ENCODE data around the gene TRMU. TPM values are rescaled to one million over a fixed set of nuclear protein-coding genes. Genes with fewer than 3 reads are reported as not detected.

The TRMU gene
- total and polyA plus RNA-seq, 5 donors from 2014 or later, result 11.0 to 63.3 (median 17.1) TPM

- H3K27me3 Mint-ChIP-seq, result no peaks in the 10 kb centered on the region
- H3K27ac Mint-ChIP-seq, result no peak overlapping the region
- H3K9me3 Mint-ChIP-seq, result no peaks in the 10 kb centered on the region
- DNase-seq (no peak), ATAC-seq (ENCODE audit: low read depth in 2 of 2) (no peak)
- H3K27ac ChIP-seq (ENCODE audit: insufficient read depth, low read length, poor library complexity, severe bottlenecking), result no peak overlapping the region
- no peaks in the 10 kb centered on the region for H3K36me3 ChIP-seq (ENCODE audit: control insufficient read depth, insufficient read depth, low read length)
- no peak overlapping the region for H3K4me3 ChIP-seq (ENCODE audit: low read depth, low read length)
- no peaks in the 10 kb centered on the region for H3K27me3 ChIP-seq (ENCODE audit: control insufficient read depth, insufficient read depth, low read length)
- no peaks in the 10 kb centered on the region for H3K4me1 ChIP-seq (ENCODE audit: control insufficient read depth, insufficient read depth, low read length, poor library complexity, severe bottlenecking)
- H3K9me3 ChIP-seq (ENCODE audit: control insufficient read depth in 2 of 2, low read length in 2 of 2), result no peaks in the 10 kb centered on the region
- H3K4me1 Mint-ChIP-seq, result peaks cover 0 to 10% (median 0%) of the 10 kb centered on the region in 4 donors
- H3K36me3 Mint-ChIP-seq, result no peaks in the 10 kb centered on the region
- no peak overlapping the region for H3K4me3 Mint-ChIP-seq
Measured at GRCh38 chr22:46320166-46320710, 15.3 kb upstream of the TRMU start.

- DNase-seq (no peak), ATAC-seq (ENCODE audit: low read depth in 2 of 2) (no peak)
- Mint-ChIP-seq H3K27me3 (no peaks in the 10 kb centered on the region), H3K4me1 (peaks cover 0 to 6% (median 0%) of the 10 kb centered on the region in 4 donors), H3K9me3 (no peaks in the 10 kb centered on the region), H3K27ac (peak overlapping the region in 1 of 3 donors; percentile 20), H3K4me3 (no peak overlapping the region), H3K36me3 (no peaks in the 10 kb centered on the region)
- no peaks in the 10 kb centered on the region for H3K9me3 ChIP-seq (ENCODE audit: control insufficient read depth in 2 of 2, low read length in 2 of 2)
- H3K27ac ChIP-seq (ENCODE audit: insufficient read depth, low read length, poor library complexity, severe bottlenecking), result no peak overlapping the region
- H3K4me1 ChIP-seq (ENCODE audit: control insufficient read depth, insufficient read depth, low read length, poor library complexity, severe bottlenecking), result no peaks in the 10 kb centered on the region
- no peaks in the 10 kb centered on the region for H3K27me3 ChIP-seq (ENCODE audit: control insufficient read depth, insufficient read depth, low read length)
- H3K36me3 ChIP-seq (ENCODE audit: control insufficient read depth, insufficient read depth, low read length), result no peaks in the 10 kb centered on the region
- no peak overlapping the region for H3K4me3 ChIP-seq (ENCODE audit: low read depth, low read length)
Measured at GRCh38 chr22:46320716-46321386, 14.7 kb upstream of the TRMU start.

DNA sequence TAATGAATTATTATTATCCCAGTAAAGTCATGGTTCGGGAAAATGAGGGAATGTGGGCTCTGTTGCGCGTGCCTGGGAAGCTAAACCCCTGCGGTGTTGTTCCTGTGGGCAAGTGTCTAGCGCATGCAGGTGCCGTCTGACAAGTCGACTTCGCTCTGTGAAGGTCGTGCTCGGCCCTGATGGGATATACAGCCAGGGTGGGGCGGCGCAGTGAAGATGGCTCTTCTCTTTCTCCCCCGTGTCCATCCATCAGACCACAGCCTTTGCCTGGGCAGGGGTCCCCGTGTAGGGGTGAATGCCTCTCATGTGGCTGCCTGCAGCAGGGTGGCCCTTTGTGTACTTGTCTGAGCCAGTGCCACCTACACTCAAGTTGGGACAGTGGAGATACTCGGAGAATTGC, 12.8 kb upstream of the TRMU start:
- ATAC-seq (ENCODE audit: low read depth in 2 of 2) (no peak), DNase-seq (no peak)
- no peaks in the 10 kb centered on the region for H3K36me3 Mint-ChIP-seq
- H3K27ac Mint-ChIP-seq, result no peak overlapping the region
- Histone ChIP-seq H3K27ac (ENCODE audit: insufficient read depth, low read length, poor library complexity, severe bottlenecking) (no peak overlapping the region), H3K27me3 (ENCODE audit: control insufficient read depth, insufficient read depth, low read length) (no peaks in the 10 kb centered on the region), H3K9me3 (ENCODE audit: control insufficient read depth in 2 of 2, low read length in 2 of 2) (no peaks in the 10 kb centered on the region), H3K36me3 (ENCODE audit: control insufficient read depth, insufficient read depth, low read length) (no peaks in the 10 kb centered on the region), H3K4me1 (ENCODE audit: control insufficient read depth, insufficient read depth, low read length, poor library complexity, severe bottlenecking) (no peaks in the 10 kb centered on the region), H3K4me3 (ENCODE audit: low read depth, low read length) (no peak overlapping the region)
- no peaks in the 10 kb centered on the region for H3K9me3 Mint-ChIP-seq
- H3K4me1 Mint-ChIP-seq, result no peaks in the 10 kb centered on the region
- no peaks in the 10 kb centered on the region for H3K27me3 Mint-ChIP-seq
- H3K4me3 Mint-ChIP-seq, result no peak overlapping the region

GRCh38 chr22:46323162-46323561, 12.4 kb upstream of the TRMU start:
- H3K4me1 ChIP-seq (ENCODE audit: control insufficient read depth, insufficient read depth, low read length, poor library complexity, severe bottlenecking), result no peaks in the 10 kb centered on the region
- no peaks in the 10 kb centered on the region for H3K36me3 Mint-ChIP-seq
- no peak overlapping the region for H3K27ac ChIP-seq (ENCODE audit: insufficient read depth, low read length, poor library complexity, severe bottlenecking)
- DNase-seq, result no peak
- no peaks in the 10 kb centered on the region for H3K27me3 ChIP-seq (ENCODE audit: control insufficient read depth, insufficient read depth, low read length)
- no peaks in the 10 kb centered on the region for H3K27me3 Mint-ChIP-seq
- H3K9me3 ChIP-seq (ENCODE audit: control insufficient read depth in 2 of 2, low read length in 2 of 2), result no peaks in the 10 kb centered on the region
- ATAC-seq (ENCODE audit: low read depth in 2 of 2), result no peak
- H3K4me1 Mint-ChIP-seq, result no peaks in the 10 kb centered on the region
- no peaks in the 10 kb centered on the region for H3K9me3 Mint-ChIP-seq
- no peak overlapping the region for H3K4me3 ChIP-seq (ENCODE audit: low read depth, low read length)
- H3K36me3 ChIP-seq (ENCODE audit: control insufficient read depth, insufficient read depth, low read length), result no peaks in the 10 kb centered on the region
- peak overlapping the region in 1 of 3 donors; percentile 26 for H3K27ac Mint-ChIP-seq
- H3K4me3 Mint-ChIP-seq, result no peak overlapping the region

GRCh38 chr22:46326066-46326680, 9.3 kb upstream of the TRMU start:
- Histone ChIP-seq H3K27ac (ENCODE audit: insufficient read depth, low read length, poor library complexity, severe bottlenecking) (no peak overlapping the region), H3K4me1 (ENCODE audit: control insufficient read depth, insufficient read depth, low read length, poor library complexity, severe bottlenecking) (no peaks in the 10 kb centered on the region), H3K36me3 (ENCODE audit: control insufficient read depth, insufficient read depth, low read length) (no peaks in the 10 kb centered on the region), H3K4me3 (ENCODE audit: low read depth, low read length) (no peak overlapping the region), H3K27me3 (ENCODE audit: control insufficient read depth, insufficient read depth, low read length) (no peaks in the 10 kb centered on the region), H3K9me3 (ENCODE audit: control insufficient read depth in 2 of 2, low read length in 2 of 2) (no peaks in the 10 kb centered on the region)
- no peaks in the 10 kb centered on the region for H3K4me1 Mint-ChIP-seq
- H3K27me3 Mint-ChIP-seq, result no peaks in the 10 kb centered on the region
- no peaks in the 10 kb centered on the region for H3K9me3 Mint-ChIP-seq
- H3K27ac Mint-ChIP-seq, result no peak overlapping the region
- DNase-seq (no peak), ATAC-seq (ENCODE audit: low read depth in 2 of 2) (no peak)
- no peaks in the 10 kb centered on the region for H3K36me3 Mint-ChIP-seq
- no peak overlapping the region for H3K4me3 Mint-ChIP-seq

- H3K36me3 Mint-ChIP-seq, result no peaks in the 10 kb centered on the region
- H3K27me3 ChIP-seq (ENCODE audit: control insufficient read depth, insufficient read depth, low read length), result no peaks in the 10 kb centered on the region
- no peaks in the 10 kb centered on the region for H3K9me3 ChIP-seq (ENCODE audit: control insufficient read depth in 2 of 2, low read length in 2 of 2)
- H3K4me1 ChIP-seq (ENCODE audit: control insufficient read depth, insufficient read depth, low read length, poor library complexity, severe bottlenecking), result no peaks in the 10 kb centered on the region
- H3K36me3 ChIP-seq (ENCODE audit: control insufficient read depth, insufficient read depth, low read length), result no peaks in the 10 kb centered on the region
- ATAC-seq (ENCODE audit: low read depth in 2 of 2), result no peak
- DNase-seq, result no peak
- H3K27me3 Mint-ChIP-seq, result no peaks in the 10 kb centered on the region
- no peak overlapping the region for H3K4me3 Mint-ChIP-seq
- H3K27ac ChIP-seq (ENCODE audit: insufficient read depth, low read length, poor library complexity, severe bottlenecking), result no peak overlapping the region
- H3K9me3 Mint-ChIP-seq, result no peaks in the 10 kb centered on the region
- H3K4me3 ChIP-seq (ENCODE audit: low read depth, low read length), result no peak overlapping the region
- H3K4me1 Mint-ChIP-seq, result no peaks in the 10 kb centered on the region
- H3K27ac Mint-ChIP-seq, result no peak overlapping the region
Measured at GRCh38 chr22:46327691-46328465, 7.6 kb upstream of the TRMU start.

DNA sequence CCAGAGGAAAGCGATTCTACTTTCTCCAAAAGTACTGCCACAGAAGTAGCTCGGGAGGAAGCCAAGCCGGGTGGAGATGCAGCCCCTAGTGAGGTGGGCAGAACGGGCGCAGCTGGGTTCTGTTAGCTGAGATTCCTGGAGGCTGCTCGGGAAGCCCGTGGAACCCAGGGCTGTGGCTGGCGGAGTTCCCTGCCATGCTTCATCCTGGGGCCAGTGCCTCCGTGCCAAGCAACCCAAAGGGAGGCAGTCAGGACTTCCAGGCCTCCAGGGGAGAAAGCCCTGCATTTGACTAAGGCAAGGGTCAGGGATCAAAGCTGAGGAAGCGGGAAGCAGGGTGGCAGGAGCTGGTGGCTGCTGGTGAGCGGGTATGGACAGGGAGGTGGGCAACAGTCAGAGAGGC, 6.7 kb upstream of the TRMU start:
- no peak for ATAC-seq (ENCODE audit: low read depth in 2 of 2)
- no peaks in the 10 kb centered on the region for H3K36me3 ChIP-seq (ENCODE audit: control insufficient read depth, insufficient read depth, low read length)
- H3K27me3 ChIP-seq (ENCODE audit: control insufficient read depth, insufficient read depth, low read length), result no peaks in the 10 kb centered on the region
- H3K27ac Mint-ChIP-seq, result no peak overlapping the region
- H3K27ac ChIP-seq (ENCODE audit: insufficient read depth, low read length, poor library complexity, severe bottlenecking), result no peak overlapping the region
- no peaks in the 10 kb centered on the region for H3K9me3 ChIP-seq (ENCODE audit: control insufficient read depth in 2 of 2, low read length in 2 of 2)
- no peaks in the 10 kb centered on the region for H3K4me1 Mint-ChIP-seq
- no peak overlapping the region for H3K4me3 Mint-ChIP-seq
- H3K4me1 ChIP-seq (ENCODE audit: control insufficient read depth, insufficient read depth, low read length, poor library complexity, severe bottlenecking), result no peaks in the 10 kb centered on the region
- no peak for DNase-seq
- no peaks in the 10 kb centered on the region for H3K9me3 Mint-ChIP-seq
- H3K4me3 ChIP-seq (ENCODE audit: low read depth, low read length), result no peak overlapping the region
- no peaks in the 10 kb centered on the region for H3K27me3 Mint-ChIP-seq
- no peaks in the 10 kb centered on the region for H3K36me3 Mint-ChIP-seq
